Central memory CD8-positive, alpha-beta T cell (primary cell): ENCODE results near the gene TTYH2.
A peak's percentile ranks its signal among the peaks of the same experiment; 100 is the strongest.
"Not testable (repeated sequence)": the region's sequence is repeated elsewhere in the genome, so short reads cannot be mapped to it uniquely, and the experiment has no call there.

Experiments
- ATAC-seq: fragments of 150-1000 bp; cut with Tn5 transposase; replicated peaks from 2 replicates; pipeline ENCODE4 v1.10.0; 2022; ENCODE audit warnings: mild to moderate bottlenecking, moderate FRiP score, moderate number of reproducible peaks; ENCODE audit not compliant: poor library complexity, severe bottlenecking; ENCODE audit errors: extremely low read depth
- DNase-seq, 2 donors: peaks; one replicate each; pipeline ENCODE4 v3.0.0; 2021; ENCODE audit warnings: low spot score in 2 of 2
- H3K27ac Mint-ChIP-seq: one replicate; pipeline ENCODE4 v1.8.0; 2022; ENCODE audit warnings: low read depth, mild to moderate bottlenecking, moderate library complexity, mixed read lengths
- H3K27me3 Mint-ChIP-seq: one replicate; pipeline ENCODE4 v1.8.0; 2022; ENCODE audit warnings: mixed read lengths
- H3K36me3 Mint-ChIP-seq: one replicate; pipeline ENCODE4 v1.8.0; 2022; ENCODE audit warnings: mild to moderate bottlenecking, moderate library complexity, mixed read lengths; ENCODE audit not compliant: insufficient read depth
- H3K4me1 Mint-ChIP-seq: one replicate; pipeline ENCODE4 v1.8.0; 2022; ENCODE audit warnings: mixed read lengths
- H3K4me3 Mint-ChIP-seq: one replicate; pipeline ENCODE4 v1.8.0; 2022; ENCODE audit warnings: mild to moderate bottlenecking, moderate library complexity, mixed read lengths
- H3K9me3 Mint-ChIP-seq: one replicate; pipeline ENCODE4 v1.8.0; 2022; ENCODE audit warnings: mixed read lengths

TTYH2 gene

GRCh38 chr17:74280093-74280513 is 66.7 kb downstream of the TTYH2 start:
- Mint-ChIP-seq H3K36me3 (peaks cover 20% of the 10 kb centered on the region), H3K4me3 (peak overlapping the region; percentile 36), H3K27ac (peak overlapping the region; percentile 89), H3K9me3 (no peaks in the 10 kb centered on the region), H3K27me3 (no peaks in the 10 kb centered on the region), H3K4me1 (peaks cover 46% of the 10 kb centered on the region)
- DNase-seq (peak; percentile 36 to 55), ATAC-seq (peak; percentile 76)

- Mint-ChIP-seq H3K4me1 (peaks cover 43% of the 10 kb centered on the region), H3K4me3 (no peak overlapping the region), H3K27ac (no peak overlapping the region), H3K36me3 (peaks cover 18% of the 10 kb centered on the region), H3K9me3 (no peaks in the 10 kb centered on the region), H3K27me3 (no peaks in the 10 kb centered on the region)
- DNase-seq: no peak
- ATAC-seq: no peak
Measured at GRCh38 chr17:74281799-74282198, 68.4 kb downstream of the TTYH2 start.

GRCh38 chr17:74282274-74282586 is 68.9 kb downstream of the TTYH2 start:
- not testable (repeated sequence) for H3K9me3 Mint-ChIP-seq, H3K27me3 Mint-ChIP-seq, DNase-seq, ATAC-seq
- peaks cover 18% of the 10 kb centered on the region for H3K36me3 Mint-ChIP-seq
- peaks cover 47% of the 10 kb centered on the region for H3K4me1 Mint-ChIP-seq
- H3K27ac Mint-ChIP-seq: peak overlapping the region; percentile 87
- peak overlapping the region; percentile 38 for H3K4me3 Mint-ChIP-seq

- H3K27ac Mint-ChIP-seq: peak overlapping the region; percentile 87
- peaks cover 47% of the 10 kb centered on the region for H3K4me1 Mint-ChIP-seq
- no peaks in the 10 kb centered on the region for H3K27me3 Mint-ChIP-seq
- H3K4me3 Mint-ChIP-seq: peak overlapping the region; percentile 38
- no peaks in the 10 kb centered on the region for H3K9me3 Mint-ChIP-seq
- peak; percentile 85 for ATAC-seq
- DNase-seq: peak in 1 of 2 donors; percentile 55
- H3K36me3 Mint-ChIP-seq: peaks cover 18% of the 10 kb centered on the region
Measured at GRCh38 chr17:74282587-74283370, 69.4 kb downstream of the TTYH2 start.

- Mint-ChIP-seq H3K4me3 (peak overlapping the region; percentile 38), H3K9me3 (no peaks in the 10 kb centered on the region), H3K27ac (peak overlapping the region; percentile 87), H3K4me1 (peaks cover 49% of the 10 kb centered on the region), H3K27me3 (no peaks in the 10 kb centered on the region), H3K36me3 (peaks cover 18% of the 10 kb centered on the region)
- DNase-seq (no peak), ATAC-seq (no peak)
Measured at GRCh38 chr17:74283371-74283673, 70.0 kb downstream of the TTYH2 start.

GRCh38 chr17:74287031-74287602 is 73.7 kb downstream of the TTYH2 start:
- no peak overlapping the region for H3K27ac Mint-ChIP-seq
- H3K27me3 Mint-ChIP-seq: no peaks in the 10 kb centered on the region
- ATAC-seq: no peak
- no peaks in the 10 kb centered on the region for H3K9me3 Mint-ChIP-seq
- peaks cover 12% of the 10 kb centered on the region for H3K36me3 Mint-ChIP-seq
- H3K4me1 Mint-ChIP-seq: peaks cover 42% of the 10 kb centered on the region
- no peak overlapping the region for H3K4me3 Mint-ChIP-seq
- no peak for DNase-seq

- no peaks in the 10 kb centered on the region for H3K9me3 Mint-ChIP-seq
- peak overlapping the region; percentile 49 for H3K27ac Mint-ChIP-seq
- DNase-seq: no peak
- H3K4me1 Mint-ChIP-seq: peaks cover 31% of the 10 kb centered on the region
- H3K36me3 Mint-ChIP-seq: peaks cover 2% of the 10 kb centered on the region
- no peak for ATAC-seq
- no peak overlapping the region for H3K4me3 Mint-ChIP-seq
- H3K27me3 Mint-ChIP-seq: no peaks in the 10 kb centered on the region
Measured at GRCh38 chr17:74288785-74289184, 75.4 kb downstream of the TTYH2 start.

GRCh38 chr17:74289688-74290087 is 76.3 kb downstream of the TTYH2 start:
- ATAC-seq (no peak), DNase-seq (no peak)
- Mint-ChIP-seq H3K9me3 (no peaks in the 10 kb centered on the region), H3K36me3 (peaks cover under 1% of the 10 kb centered on the region), H3K4me3 (no peak overlapping the region), H3K4me1 (peaks cover 29% of the 10 kb centered on the region), H3K27me3 (no peaks in the 10 kb centered on the region), H3K27ac (no peak overlapping the region)

GRCh38 chr17:74290340-74290739 is 77.0 kb downstream of the TTYH2 start:
- H3K27ac Mint-ChIP-seq: no peak overlapping the region
- peaks cover 22% of the 10 kb centered on the region for H3K4me1 Mint-ChIP-seq
- DNase-seq: no peak
- H3K36me3 Mint-ChIP-seq: no peaks in the 10 kb centered on the region
- no peak overlapping the region for H3K4me3 Mint-ChIP-seq
- H3K9me3 Mint-ChIP-seq: no peaks in the 10 kb centered on the region
- ATAC-seq: no peak
- no peaks in the 10 kb centered on the region for H3K27me3 Mint-ChIP-seq

- Mint-ChIP-seq H3K27ac (no peak overlapping the region), H3K36me3 (peaks cover 3% of the 10 kb centered on the region), H3K4me3 (no peak overlapping the region), H3K4me1 (peaks cover 18% of the 10 kb centered on the region), H3K9me3 (no peaks in the 10 kb centered on the region), H3K27me3 (no peaks in the 10 kb centered on the region)
- DNase-seq: no peak
- ATAC-seq: no peak
Measured at GRCh38 chr17:74292495-74292894, 79.1 kb downstream of the TTYH2 start.

GRCh38 chr17:74295625-74296547 is 82.5 kb downstream of the TTYH2 start:
- H3K9me3 Mint-ChIP-seq: no peaks in the 10 kb centered on the region
- ATAC-seq (no peak), DNase-seq (no peak)
- no peak overlapping the region for H3K4me3 Mint-ChIP-seq
- H3K27me3 Mint-ChIP-seq: no peaks in the 10 kb centered on the region
- no peak overlapping the region for H3K27ac Mint-ChIP-seq
- H3K36me3 Mint-ChIP-seq: peaks cover 3% of the 10 kb centered on the region
- peaks cover 10% of the 10 kb centered on the region for H3K4me1 Mint-ChIP-seq

- no peaks in the 10 kb centered on the region for H3K9me3 Mint-ChIP-seq
- DNase-seq (peak in 1 of 2 donors; percentile 13), ATAC-seq (no peak)
- H3K27ac Mint-ChIP-seq: no peak overlapping the region
- peaks cover 16% of the 10 kb centered on the region for H3K4me1 Mint-ChIP-seq
- no peak overlapping the region for H3K4me3 Mint-ChIP-seq
- H3K27me3 Mint-ChIP-seq: no peaks in the 10 kb centered on the region
- peaks cover 3% of the 10 kb centered on the region for H3K36me3 Mint-ChIP-seq
Measured at GRCh38 chr17:74296548-74296936, 83.2 kb downstream of the TTYH2 start.
